ENCODE results near the gene IL17RC.

GRCh38 chr3:9914559-9915253 lies 2.2 kb upstream of the IL17RC start:
- TF ChIP-seq EZH2phosphoT487 (IDR thresholded peaks at IDR 0.05; ENCODE audit: borderline replicate concordance, low read length), result peak; percentile 52; the same call in 1 of the 2 replicates
- TF ChIP-seq, protein P1, sequence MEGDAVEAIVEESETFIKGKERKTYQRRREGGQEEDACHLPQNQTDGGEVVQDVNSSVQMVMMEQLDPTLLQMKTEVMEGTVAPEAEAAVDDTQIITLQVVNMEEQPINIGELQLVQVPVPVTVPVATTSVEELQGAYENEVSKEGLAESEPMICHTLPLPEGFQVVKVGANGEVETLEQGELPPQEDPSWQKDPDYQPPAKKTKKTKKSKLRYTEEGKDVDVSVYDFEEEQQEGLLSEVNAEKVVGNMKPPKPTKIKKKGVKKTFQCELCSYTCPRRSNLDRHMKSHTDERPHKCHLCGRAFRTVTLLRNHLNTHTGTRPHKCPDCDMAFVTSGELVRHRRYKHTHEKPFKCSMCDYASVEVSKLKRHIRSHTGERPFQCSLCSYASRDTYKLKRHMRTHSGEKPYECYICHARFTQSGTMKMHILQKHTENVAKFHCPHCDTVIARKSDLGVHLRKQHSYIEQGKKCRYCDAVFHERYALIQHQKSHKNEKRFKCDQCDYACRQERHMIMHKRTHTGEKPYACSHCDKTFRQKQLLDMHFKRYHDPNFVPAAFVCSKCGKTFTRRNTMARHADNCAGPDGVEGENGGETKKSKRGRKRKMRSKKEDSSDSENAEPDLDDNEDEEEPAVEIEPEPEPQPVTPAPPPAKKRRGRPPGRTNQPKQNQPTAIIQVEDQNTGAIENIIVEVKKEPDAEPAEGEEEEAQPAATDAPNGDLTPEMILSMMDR (IDR thresholded peaks at IDR 0.05; ENCODE audit: low read depth, low read length, poor library complexity, severe bottlenecking), result no peak
